Adrenal gland (tissue), 5 donors: Measurements from ENCODE around the gene CDK17.

Experiments
- CTCF ChIP-seq, 6 experiments: fragments of 450-650 bp in 4 of 6; fragments of 200-600 bp in 2 of 6; sonication (generic) in 1 of 6; IDR thresholded peaks; 1 replicate in 5 of 6; 2 replicates in 1 of 6; pipeline versions ENCODE4 v1.5.1 to v1.8.0; 2016 to 2021; ENCODE audit warnings: antibody characterized with exemption in 6 of 6, mild to moderate bottlenecking in 2 of 6, moderate library complexity in 1 of 6
- POLR2A ChIP-seq, 2 donors: fragments of 450-650 bp; IDR thresholded peaks; one replicate each; pipeline ENCODE4 v1.6.1; 2017; ENCODE audit warnings: antibody characterized with exemption in 2 of 2, mild to moderate bottlenecking in 2 of 2, moderate library complexity in 1 of 2
- donor health status: DM: no; HTN: no; CAD: no.

- no peak for TF ChIP-seq POLR2A (IDR thresholded peaks at IDR 0.05)
- no peak for TF ChIP-seq CTCF (IDR thresholded peaks at IDR 0.05)
These were observed 72.3 kb downstream of the CDK17 start for GRCh38 chr12:96327889-96328288.
